BE2C (cell line): Measurements from ENCODE around the gene SESN3.
"Not testable (repeated sequence)": the region's sequence is repeated elsewhere in the genome, so short reads cannot be mapped to it uniquely, and the experiment has no call there.

ENCODE experiments used
- DNase-seq: peaks from one replicate; pipeline ENCODE4 v3.0.0-alpha.2; 2020
- H3K27me3 ChIP-seq: fragments of 250-450 bp; sonication (Bioruptor Pico); 2 replicates; pipeline ENCODE4 v1.5.1; 2020; ENCODE audit warnings: mild to moderate bottlenecking
- H3K36me3 ChIP-seq: fragments of 250-450 bp; sonication (Bioruptor Pico); 2 replicates; pipeline ENCODE4 v1.5.1; 2020; ENCODE audit warnings: mild to moderate bottlenecking
- H3K4me1 ChIP-seq: fragments of 250-450 bp; sonication (Bioruptor Pico); 2 replicates; pipeline ENCODE4 v1.5.1; 2020
- H3K4me3 ChIP-seq: 2 replicates; pipeline ENCODE4 v1.5.1; 2011; ENCODE audit warnings: low read depth, low read length
- H3K9me3 ChIP-seq: fragments of 250-450 bp; sonication (Bioruptor Pico); 2 replicates; pipeline ENCODE4 v1.5.1; 2020
- CTCF ChIP-seq: IDR thresholded peaks from 2 replicates; pipeline ENCODE4 v1.5.1; 2012; ENCODE audit warnings: mild to moderate bottlenecking, low read depth, low read length

SESN3 gene

GRCh38 chr11:95212609-95213008, 18.4 kb downstream of the SESN3 start:
- H3K36me3 ChIP-seq: 0 out of 2 replicates have a peak, but pooled peaks cover 4% of the 10 kb centered on the region
- H3K27me3 ChIP-seq: no peaks in the 10 kb centered on the region
- TF ChIP-seq CTCF: no peak
- H3K4me1 ChIP-seq: peaks cover 4% of the 10 kb centered on the region; the same call in 1 of the 2 replicates
- no peak overlapping the region for H3K4me3 ChIP-seq
- no peaks in the 10 kb centered on the region for H3K9me3 ChIP-seq
- no peak for DNase-seq

- not testable (repeated sequence) for DNase-seq, H3K4me3 ChIP-seq, H3K36me3 ChIP-seq, H3K9me3 ChIP-seq, H3K27me3 ChIP-seq
- peaks cover 17% of the 10 kb centered on the region for H3K4me1 ChIP-seq
These were observed 21.5 kb downstream of the SESN3 start for GRCh38 chr11:95209535-95209934.

GRCh38 chr11:95200781-95201457, 30.1 kb downstream of the SESN3 start:
- H3K4me3 ChIP-seq: no peak overlapping the region
- no peaks in the 10 kb centered on the region for H3K36me3 ChIP-seq
- peaks cover 6% of the 10 kb centered on the region for H3K4me1 ChIP-seq
- H3K27me3 ChIP-seq: no peaks in the 10 kb centered on the region
- TF ChIP-seq CTCF: no peak
- DNase-seq: no peak
- peaks cover 4% of the 10 kb centered on the region; the same call in 1 of the 2 replicates for H3K9me3 ChIP-seq

DNA sequence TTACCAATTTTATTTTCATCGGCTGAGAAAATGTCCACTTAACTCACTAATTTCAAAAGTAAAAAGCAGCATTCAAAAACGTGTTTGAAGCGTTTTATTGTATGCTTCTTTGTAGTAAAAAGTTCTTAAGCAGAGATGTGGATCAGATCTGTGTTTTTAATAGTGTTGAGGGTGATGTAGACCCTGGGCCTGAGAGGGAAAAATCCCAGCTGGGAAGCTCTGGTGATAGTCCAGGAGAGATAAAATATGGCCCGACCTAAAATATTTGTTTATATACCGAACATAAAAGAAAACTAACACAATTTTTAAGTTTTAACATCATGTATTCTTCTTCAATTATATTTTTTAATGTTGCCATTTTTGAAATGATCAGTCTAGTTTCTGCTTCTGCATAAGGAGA, 35.2 kb downstream of the SESN3 start:
- Histone ChIP-seq H3K4me3 (no peak overlapping the region), H3K36me3 (peaks cover 8% of the 10 kb centered on the region), H3K9me3 (no peaks in the 10 kb centered on the region), H3K4me1 (peaks cover 13% of the 10 kb centered on the region), H3K27me3 (no peaks in the 10 kb centered on the region)
- no peak for DNase-seq
- no peak for TF ChIP-seq CTCF

- Histone ChIP-seq H3K9me3 (no peaks in the 10 kb centered on the region), H3K4me1 (peaks cover 16% of the 10 kb centered on the region), H3K4me3 (no peak overlapping the region), H3K36me3 (peaks cover 23% of the 10 kb centered on the region), H3K27me3 (no peaks in the 10 kb centered on the region)
- TF ChIP-seq CTCF: no peak
- DNase-seq: no peak
These were observed 37.5 kb downstream of the SESN3 start for GRCh38 chr11:95193541-95193940.

GRCh38 chr11:95192717-95193116, 38.3 kb downstream of the SESN3 start:
- H3K27me3 ChIP-seq: no peaks in the 10 kb centered on the region
- peaks cover 16% of the 10 kb centered on the region for H3K4me1 ChIP-seq
- peaks cover 23% of the 10 kb centered on the region for H3K36me3 ChIP-seq
- no peaks in the 10 kb centered on the region for H3K9me3 ChIP-seq
- no peak for DNase-seq
- no peak overlapping the region for H3K4me3 ChIP-seq
- no peak for TF ChIP-seq CTCF
